NB4 (cell line): Measurements from ENCODE around the gene NAA20.

Source experiments
- DNase-seq: peaks from one replicate; pipeline ENCODE4 v3.0.0; 2010; ENCODE audit warnings: low read depth
- H3K4me3 ChIP-seq: one replicate; pipeline ENCODE4 v1.5.1; 2011; ENCODE audit warnings: mild to moderate bottlenecking, low read depth, low read length, moderate library complexity
- MAX ChIP-seq: IDR thresholded peaks from 2 replicates; pipeline ENCODE4 v1.6.1; 2011; ENCODE audit warnings: low read depth, low read length
- MYC ChIP-seq: IDR thresholded peaks from 2 replicates; pipeline ENCODE4 v1.6.1; 2011; ENCODE audit warnings: low read depth, low read length
- POLR2A ChIP-seq: IDR thresholded peaks from 2 replicates; pipeline ENCODE4 v1.6.1; 2011; ENCODE audit warnings: mild to moderate bottlenecking; ENCODE audit not compliant: insufficient read length; ENCODE audit errors: extremely low read depth
- TF ChIP-seq, protein P1 (sequence below): IDR thresholded peaks from one replicate; pipeline ENCODE4 v1.5.1; 2012; ENCODE audit warnings: low read depth, low read length

NAA20 gene

GRCh38 chr20:20065361-20065760 lies 48.2 kb downstream of the NAA20 start:
- H3K4me3 ChIP-seq, result no peak overlapping the region
- DNase-seq, result no peak
- TF ChIP-seq MAX (no peak), MYC (no peak), POLR2A (no peak)
- TF ChIP-seq, protein P1, sequence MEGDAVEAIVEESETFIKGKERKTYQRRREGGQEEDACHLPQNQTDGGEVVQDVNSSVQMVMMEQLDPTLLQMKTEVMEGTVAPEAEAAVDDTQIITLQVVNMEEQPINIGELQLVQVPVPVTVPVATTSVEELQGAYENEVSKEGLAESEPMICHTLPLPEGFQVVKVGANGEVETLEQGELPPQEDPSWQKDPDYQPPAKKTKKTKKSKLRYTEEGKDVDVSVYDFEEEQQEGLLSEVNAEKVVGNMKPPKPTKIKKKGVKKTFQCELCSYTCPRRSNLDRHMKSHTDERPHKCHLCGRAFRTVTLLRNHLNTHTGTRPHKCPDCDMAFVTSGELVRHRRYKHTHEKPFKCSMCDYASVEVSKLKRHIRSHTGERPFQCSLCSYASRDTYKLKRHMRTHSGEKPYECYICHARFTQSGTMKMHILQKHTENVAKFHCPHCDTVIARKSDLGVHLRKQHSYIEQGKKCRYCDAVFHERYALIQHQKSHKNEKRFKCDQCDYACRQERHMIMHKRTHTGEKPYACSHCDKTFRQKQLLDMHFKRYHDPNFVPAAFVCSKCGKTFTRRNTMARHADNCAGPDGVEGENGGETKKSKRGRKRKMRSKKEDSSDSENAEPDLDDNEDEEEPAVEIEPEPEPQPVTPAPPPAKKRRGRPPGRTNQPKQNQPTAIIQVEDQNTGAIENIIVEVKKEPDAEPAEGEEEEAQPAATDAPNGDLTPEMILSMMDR, result no peak

DNA sequence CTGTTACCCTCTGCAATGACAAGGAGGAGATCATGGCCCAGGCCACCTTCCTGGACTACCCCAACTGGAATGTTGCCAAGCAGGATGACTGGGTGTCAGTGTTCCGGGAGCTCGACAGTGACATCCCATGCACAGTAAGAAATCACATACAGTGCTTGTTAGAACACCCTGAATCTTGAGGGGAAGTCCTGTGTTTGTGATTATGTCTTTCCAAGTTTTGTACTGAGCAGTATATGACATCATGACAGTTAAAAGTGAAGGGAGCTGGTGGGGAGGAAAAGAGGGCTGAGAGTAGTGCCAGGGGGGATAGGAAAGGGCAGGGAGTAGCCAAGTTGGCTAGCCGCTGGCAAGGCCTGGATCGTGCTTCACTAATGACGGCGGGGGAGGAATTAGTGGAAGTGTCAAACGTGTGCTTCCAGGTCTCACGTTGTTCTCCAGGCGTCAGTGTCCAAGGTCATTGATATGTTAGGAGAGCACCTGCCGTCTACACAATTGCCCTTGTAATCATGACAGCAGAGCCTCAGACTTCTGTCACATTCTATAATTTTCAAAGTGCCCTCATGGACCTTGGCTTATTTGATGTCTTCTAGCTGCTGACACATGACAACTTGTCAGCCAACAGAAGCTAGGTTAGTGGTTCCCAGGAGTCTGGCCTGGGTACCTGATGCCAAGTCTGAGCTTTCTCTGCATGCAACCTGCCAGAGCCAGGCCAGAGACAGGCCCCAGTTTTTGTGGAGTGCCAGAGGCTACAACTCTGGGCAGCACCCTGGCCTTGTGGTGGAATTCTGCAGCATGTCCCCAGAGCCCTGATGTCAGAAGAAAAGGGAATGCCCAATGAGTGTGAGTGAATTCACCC lies 53.9 kb downstream of the NAA20 start:
- TF ChIP-seq, protein P1, result no peak
- no peak for TF ChIP-seq POLR2A
- no peak for TF ChIP-seq MYC
- TF ChIP-seq MAX, result no peak
- DNase-seq, result no peak
- no peak overlapping the region for H3K4me3 ChIP-seq

GRCh38 chr20:20073801-20074371 lies 56.7 kb downstream of the NAA20 start:
- DNase-seq, result no peak
- no peak for TF ChIP-seq POLR2A
- TF ChIP-seq MAX, result no peak
- TF ChIP-seq, protein P1, result no peak
- no peak for TF ChIP-seq MYC
- H3K4me3 ChIP-seq, result no peak overlapping the region

GRCh38 chr20:20075032-20075431 lies 57.9 kb downstream of the NAA20 start:
- no peak for DNase-seq
- TF ChIP-seq MAX (no peak), POLR2A (no peak)
- TF ChIP-seq, protein P1, result no peak
- no peak overlapping the region for H3K4me3 ChIP-seq

GRCh38 chr20:20076297-20077065 lies 59.3 kb downstream of the NAA20 start:
- no peak overlapping the region for H3K4me3 ChIP-seq
- DNase-seq, result peak; percentile 66
- TF ChIP-seq MYC (0 out of 2 replicates have a peak, but pooled peaks have one; percentile 13), POLR2A (no peak), MAX (no peak)
- TF ChIP-seq, protein P1, result no peak
